GM18517 (cell line): ENCODE results near the gene FARP1.
"Not testable (repeated sequence)": the region's sequence is repeated elsewhere in the genome, so short reads cannot be mapped to it uniquely, and the experiment has no call there.

ENCODE experiments used
- ATAC-seq: cut with Tn5 transposase; IDR thresholded peaks from one replicate; pipeline ENCODE4 v1.9.1; 2021; ENCODE audit warnings: mild to moderate bottlenecking, moderate library complexity; ENCODE audit not compliant: unreplicated experiment

FARP1 gene

DNA sequence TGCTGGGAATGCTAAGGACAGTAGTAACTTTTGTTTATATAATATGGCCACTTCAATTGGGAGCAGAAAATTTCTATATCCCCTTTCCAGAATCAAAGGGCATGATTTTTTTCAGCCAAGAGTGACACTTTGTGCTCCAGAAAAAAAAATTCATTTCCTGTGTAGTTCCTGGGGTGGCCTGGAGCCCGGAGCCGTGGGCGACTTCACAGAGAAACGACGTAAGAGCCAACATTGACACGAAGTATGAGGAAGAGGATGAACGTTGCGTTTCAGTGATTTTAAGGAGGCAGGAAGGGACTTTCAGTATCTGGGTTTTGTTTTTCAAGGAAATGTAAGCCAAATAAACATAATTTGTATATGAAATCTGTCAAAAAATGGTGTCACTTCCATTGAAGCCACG is 246.4 kb downstream of the FARP1 start:
- no peak for ATAC-seq

DNA sequence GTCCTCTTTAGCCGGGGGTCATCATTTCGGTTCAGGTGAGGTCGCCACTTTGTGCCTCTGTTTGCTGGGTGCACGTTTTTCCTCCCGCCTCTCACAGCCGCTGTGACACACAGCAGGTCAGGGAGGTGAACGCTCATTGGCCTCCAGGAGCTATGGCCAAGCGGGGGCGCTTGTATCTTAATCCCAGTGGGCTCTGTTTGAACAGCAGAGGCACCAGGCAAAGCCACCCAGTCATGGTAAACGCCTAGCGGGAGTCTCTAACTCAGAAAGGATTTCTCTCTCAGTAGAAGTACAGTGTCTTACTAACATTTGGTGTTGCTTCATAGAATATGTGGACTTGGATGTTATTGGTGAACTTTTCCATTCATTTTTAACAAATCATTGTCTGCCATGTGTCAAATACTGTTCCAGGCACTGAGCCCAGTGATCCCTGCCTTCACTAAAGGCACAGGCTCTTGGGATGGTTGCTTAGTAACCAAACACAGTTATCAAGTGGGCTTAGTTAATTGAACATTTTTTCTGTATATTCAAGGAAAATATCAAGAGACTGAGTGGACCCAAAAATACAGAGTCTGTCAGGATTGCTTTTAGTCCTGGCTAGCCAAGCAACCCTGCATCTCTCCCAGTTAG is 247.3 kb downstream of the FARP1 start:
- ATAC-seq: no peak

DNA sequence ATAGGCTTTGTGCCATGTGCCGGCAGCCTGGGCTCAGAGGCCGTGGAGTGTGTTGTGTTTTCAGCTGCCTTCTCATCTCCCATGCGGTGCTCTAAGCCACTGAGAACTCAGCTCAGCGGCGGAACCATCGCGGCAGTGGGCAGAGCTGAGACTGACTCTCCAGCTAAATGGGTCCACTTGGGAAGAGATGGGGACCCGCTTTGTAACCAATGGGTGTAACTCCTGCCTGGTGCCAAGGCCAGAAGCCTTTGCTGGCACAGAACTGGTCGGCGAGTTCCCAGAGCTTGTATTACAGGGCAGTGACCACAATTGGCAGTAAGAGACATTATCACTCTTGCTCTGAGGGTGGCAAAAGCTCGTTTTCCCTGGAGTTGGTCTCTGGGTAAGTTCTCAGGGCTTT is 251.0 kb downstream of the FARP1 start:
- ATAC-seq: no peak

DNA sequence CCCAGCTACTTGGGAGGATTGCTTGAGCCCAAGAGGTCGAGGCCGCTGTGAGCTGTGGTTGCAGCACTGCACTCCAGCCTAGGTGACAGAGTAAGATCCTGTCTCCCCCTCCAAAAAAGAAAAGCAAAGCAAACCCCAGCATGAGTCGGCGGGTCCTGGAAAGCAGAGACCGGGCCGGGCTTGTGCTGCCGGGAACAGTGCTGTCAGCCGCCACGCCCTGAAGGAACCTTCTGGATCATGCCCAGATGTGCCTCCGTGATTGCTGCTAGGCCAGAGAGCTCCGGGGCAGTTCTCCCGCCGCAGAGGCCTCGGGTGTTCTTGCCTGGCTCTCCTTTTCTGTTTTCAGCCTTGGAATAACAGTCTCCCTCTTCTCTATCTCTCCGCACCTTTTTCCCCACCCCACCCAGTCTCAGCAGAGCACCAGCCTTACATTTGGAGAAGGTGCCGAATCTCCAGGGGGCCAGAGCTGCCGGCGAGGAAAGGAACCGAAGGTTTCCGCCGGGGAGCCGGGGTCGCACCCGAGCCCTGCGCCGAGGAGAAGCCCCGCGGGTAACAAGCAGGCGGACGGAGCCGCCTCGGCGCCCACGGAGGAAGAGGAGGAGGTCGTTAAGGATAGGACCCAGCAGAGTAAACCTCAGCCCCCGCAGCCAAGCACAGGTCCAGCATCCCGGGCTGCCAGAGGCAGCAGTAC is 252.1 kb downstream of the FARP1 start:
- no peak for ATAC-seq

DNA sequence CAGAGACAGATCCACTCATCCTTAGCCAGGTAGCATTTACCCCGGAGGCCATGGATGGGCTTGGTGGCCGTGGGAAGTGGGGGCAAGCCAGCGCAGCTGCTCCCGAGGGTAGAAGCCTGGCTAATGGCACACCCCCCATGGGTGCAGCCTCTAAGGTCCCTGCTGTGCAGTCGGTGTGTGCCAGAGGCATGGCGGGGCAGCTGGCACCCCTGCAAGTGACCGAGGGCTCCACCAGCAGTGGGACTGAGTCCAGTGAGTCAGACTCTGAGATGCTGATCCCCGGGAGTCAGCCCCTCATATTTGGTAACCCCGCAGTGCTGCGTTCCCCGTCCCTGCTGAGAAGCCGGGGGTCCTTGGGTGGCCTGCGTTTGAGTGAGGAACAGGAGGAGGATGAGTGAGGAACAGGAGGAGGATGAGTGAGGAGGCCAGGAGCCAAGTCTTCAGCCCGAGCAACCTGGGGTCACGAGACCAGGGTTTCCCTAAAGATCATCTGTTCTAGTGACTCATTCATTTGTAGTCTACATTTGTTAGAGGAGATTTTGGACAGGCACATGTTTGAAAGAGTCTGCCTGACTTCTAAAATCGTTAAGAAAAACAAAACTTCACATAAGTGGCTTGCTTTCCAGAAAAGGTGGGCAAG is 253.3 kb downstream of the FARP1 start:
- ATAC-seq: no peak

DNA sequence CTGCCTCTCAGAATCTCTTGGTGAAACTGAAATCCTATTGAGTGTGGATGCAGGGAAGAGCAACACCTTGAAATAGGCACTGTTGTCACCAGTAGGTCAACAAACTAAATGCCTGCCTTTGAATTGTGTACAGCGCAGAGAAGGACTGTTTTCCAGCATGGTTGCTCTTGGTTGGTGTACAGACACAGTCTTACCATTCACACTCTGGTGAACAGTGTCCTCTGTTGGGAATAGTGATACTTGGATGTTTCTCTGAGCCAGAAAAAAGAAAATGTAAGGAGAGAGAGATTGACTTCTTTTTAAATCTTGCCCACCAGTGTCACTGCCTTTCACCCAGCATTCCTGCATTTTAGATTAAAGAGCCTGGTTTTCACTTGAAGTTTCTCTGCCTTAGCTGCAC is 254.3 kb downstream of the FARP1 start:
- no peak for ATAC-seq

DNA sequence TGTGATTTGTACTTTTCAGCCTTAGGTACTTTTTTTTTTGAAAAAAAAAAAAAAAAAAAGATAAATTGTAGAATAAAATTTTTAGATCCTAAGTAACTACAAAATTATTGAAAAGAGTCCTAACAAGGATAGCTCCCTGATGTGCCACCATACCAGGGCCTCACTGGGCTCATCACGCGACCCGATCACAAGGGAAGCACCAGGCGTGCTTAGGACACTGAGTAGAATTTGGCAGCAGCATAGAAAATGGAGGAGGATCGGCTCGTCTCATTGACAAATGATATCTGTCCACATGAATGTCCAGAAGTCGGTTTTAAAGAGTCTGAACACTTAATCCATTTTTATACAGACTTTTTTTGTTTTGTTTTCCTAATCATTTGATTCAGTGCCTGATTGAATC is 255.0 kb downstream of the FARP1 start:
- no peak for ATAC-seq

DNA sequence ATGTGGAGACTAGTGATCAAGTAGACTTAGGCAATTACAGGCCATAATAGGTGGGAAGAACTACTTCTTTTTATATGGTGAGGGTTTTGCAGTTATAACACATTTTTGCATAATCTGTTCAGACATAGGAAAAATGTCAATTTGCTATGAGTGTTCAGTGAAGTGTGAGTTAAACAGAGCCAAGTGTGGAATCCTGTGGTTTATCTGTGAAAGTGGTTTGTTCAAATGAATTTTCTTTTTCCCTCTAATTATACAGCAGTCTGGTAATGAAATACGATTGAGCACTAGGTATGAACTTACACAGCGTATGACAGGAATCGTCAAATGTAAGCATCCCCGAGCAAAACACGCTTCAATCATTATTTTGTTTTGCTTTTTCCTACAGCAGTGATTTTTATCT is 255.7 kb downstream of the FARP1 start:
- no peak for ATAC-seq

DNA sequence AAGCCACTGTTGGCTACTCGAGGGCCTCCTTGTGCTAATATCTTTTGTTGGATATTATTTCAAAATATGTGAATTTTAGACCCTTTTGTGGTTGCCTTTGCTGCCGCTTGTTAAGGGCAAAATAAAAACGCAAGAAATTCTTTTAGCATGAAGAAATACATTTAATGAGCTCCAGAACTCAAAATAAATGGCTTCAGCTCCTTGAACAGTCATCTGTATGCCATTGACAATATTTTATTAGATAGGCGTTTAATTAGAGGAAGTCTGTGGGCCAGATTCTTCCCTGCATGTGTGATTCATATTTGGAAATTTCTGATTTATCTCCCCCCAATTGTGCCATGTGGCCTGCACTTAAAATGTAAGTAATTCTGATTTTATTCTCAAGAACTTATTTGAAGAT is 256.9 kb downstream of the FARP1 start:
- no peak for ATAC-seq

DNA sequence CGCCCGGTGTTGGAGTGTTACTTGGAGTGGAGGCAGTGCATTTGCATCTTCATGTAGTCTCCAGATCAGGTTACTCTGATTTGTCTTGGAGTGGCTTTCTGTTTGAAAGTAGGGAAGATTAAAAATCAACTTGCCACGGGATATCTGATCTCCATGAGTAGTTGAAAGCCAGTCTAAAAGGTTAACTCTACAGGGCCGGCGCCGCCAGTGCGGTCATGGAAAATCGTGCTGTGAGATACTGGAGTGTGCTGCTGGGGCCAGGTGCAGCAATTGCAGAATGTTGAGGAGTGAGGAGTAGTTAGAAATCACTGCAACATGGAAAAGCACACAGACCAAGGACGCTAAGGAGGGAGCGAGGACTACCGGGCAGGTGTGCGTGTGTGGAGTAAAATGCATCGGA is 259.0 kb downstream of the FARP1 start:
- no peak for ATAC-seq

DNA sequence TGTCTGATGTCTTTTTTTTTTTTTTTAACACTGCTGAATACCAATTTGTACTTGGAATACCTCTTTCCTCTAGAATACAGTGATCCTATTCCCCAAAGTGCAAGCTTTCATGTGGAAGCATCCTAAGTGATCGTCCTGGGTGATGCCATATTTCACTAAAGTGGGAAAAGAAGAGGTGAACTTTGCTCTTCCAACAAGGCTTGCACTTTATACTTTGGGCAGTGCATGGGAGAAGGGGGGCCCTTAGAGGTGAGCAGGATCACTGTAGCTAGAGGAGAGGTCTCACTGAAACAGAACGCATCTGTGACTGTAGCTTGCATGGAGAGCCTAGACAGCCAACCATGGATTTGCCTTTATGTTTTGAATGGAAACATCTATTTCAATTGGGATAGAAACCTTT is 260.2 kb downstream of the FARP1 start:
- no peak for ATAC-seq

DNA sequence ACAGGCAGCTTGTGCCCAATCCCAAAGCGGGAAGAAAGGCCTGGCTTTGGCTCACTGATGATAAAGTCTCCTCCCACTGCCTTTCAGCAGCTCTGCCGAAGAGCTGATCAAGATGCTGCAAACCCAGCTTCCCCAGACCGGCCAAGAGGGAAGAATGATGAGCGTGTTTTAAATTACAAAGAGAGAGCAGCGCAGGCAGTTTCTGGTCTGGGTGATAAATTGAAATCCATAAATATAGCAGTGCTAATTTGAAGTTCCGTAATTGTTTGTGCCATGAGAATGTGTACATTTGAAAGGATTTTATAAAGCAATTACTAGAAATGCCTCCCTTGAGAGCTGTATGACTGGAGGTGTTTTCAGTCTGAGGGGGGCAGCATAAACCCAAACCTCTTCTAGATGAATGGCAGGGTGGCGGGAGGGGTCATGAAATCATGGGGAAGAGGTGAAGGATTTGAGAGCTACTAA is 262.2 kb downstream of the FARP1 start:
- ATAC-seq: no peak

DNA sequence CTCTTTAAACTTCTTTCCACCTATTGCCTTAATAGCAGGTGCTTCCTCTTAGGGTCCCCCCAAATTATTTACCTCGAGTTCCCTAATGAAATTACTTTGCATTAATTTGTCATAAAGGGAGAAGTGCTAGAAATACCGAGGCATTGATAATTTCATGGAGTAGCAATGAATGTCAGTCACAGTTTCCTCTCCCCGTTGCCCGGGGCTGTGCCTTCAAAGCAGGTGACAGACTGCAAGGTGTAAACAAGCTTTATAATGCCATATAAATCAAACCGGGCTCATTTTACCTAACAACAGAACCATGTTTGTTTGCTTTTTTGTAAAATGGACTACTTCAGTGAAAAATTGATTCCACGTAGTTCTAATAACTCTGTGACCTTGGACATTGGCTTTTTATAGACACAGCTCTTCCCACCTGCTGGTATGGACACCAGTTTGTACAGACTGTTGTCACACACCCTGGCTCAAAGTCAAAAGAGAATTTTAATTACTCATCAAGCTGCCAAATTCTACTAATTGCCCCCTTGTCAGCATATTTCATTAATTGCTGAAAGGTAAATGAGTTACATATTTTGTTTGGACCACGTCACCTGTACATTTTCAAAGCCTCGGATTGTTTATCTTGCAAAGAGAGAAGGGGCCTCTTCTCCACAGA is 262.9 kb downstream of the FARP1 start:
- ATAC-seq: no peak

DNA sequence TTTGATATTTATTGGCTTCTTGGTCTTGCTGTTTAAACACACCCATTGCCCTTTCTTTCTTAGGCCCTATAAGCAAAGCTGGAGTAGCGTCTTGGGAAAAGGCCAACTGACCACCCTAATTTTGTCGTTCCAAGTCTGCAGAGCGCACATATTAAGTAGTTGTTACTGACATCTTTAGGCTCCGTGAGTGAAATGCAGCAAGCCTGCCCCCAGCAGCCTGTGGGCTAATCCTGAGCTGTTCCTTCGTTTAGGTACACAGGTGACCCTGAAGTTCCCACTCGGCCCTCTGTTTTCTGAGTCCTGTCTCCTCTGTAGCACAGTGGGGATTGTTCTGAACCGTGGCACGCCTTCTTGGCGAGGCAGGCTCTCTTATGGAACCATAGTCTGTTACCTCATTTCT is 263.5 kb downstream of the FARP1 start:
- ATAC-seq: no peak

DNA sequence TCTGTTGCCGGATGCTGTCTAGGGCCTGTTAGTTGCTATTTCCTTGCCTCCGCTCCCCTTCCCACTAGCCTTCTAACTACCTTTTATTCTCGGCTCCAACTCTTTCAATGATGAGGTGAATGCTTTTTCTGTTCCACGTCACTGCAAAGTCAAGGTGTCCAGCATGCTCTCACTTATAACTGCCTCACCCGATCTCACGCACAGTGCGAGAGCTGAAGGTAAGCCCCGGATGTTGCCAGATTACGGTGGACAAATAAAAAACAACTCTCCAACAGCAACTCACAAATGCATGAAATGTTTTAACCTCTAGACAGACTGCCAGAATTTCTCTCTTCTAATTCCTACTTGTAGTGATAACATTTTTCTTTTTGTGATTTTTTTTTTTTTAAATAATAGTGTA is 264.1 kb downstream of the FARP1 start:
- ATAC-seq: no peak

DNA sequence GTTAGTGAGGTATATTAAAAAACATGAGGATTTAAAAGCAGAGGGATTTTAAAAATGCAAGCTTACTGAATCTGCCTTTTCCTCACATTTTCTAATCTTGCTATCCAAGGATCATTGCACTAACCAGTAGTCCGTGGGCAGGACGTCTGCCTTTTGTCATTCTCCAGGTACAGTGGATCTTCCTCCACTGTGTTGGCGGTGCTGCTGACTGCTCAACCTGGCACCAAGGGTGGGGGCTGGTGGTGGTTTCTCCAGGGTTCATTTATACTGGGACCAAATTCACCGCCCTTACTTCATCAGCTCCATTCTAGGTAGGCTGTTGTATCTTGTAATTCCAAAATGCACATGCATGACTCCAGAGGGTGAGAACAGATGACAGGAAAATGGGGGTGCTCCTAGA is 264.7 kb downstream of the FARP1 start:
- ATAC-seq: no peak

DNA sequence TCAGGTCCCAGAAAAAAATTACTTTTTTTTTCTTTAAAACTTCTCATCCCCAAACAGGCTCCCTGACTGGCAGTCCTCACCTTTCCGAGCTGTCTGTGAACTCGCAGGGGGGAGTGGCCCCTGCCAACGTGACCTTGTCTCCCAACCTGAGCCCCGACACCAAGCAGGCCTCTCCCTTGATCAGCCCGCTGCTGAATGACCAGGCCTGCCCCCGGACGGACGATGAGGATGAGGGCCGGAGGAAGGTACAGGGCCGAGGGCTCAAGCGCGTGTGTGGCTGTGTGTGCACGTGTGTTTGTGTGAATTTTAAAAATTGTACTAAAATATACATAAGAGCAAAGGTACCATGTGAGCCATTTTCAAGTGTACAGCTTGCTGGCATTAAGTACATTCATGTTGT is 266.4 kb downstream of the FARP1 start:
- no peak for ATAC-seq

DNA sequence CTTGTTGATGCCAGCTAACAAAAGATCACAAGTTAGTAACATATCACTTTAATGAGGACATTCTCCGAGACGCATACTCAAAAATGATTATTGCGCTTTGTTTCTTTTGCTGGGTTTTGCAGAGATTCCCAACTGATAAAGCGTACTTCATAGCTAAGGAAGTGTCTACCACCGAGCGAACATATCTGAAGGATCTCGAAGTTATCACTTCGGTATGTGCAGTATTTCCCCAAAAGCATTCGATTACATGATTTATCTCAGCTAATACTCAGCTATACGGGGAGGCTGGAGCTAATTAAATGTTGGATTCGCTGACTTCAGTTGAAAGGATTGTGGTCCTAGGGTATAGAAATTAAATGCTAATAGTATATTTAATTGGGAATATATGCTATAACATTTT is 267.7 kb downstream of the FARP1 start:
- ATAC-seq: no peak

DNA sequence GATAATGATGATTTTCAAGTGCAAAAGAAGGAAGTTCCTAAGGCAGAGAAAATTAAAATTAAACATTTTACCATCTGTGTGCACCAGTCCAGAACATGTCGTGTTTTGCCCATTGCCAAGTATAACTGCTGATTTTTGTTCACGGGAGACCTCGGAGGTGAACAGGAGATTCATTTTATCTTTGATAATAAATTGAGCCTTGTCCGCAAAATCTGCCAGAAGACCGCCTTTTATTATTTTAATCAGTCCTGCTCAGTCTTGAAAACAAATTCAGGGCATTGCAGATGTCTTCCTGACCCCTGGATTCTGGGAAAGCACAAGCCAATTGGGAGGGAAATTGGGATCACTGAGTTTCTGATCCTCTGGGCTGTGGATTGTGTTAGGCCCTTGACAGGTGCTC is 268.1 kb downstream of the FARP1 start:
- ATAC-seq: no peak

DNA sequence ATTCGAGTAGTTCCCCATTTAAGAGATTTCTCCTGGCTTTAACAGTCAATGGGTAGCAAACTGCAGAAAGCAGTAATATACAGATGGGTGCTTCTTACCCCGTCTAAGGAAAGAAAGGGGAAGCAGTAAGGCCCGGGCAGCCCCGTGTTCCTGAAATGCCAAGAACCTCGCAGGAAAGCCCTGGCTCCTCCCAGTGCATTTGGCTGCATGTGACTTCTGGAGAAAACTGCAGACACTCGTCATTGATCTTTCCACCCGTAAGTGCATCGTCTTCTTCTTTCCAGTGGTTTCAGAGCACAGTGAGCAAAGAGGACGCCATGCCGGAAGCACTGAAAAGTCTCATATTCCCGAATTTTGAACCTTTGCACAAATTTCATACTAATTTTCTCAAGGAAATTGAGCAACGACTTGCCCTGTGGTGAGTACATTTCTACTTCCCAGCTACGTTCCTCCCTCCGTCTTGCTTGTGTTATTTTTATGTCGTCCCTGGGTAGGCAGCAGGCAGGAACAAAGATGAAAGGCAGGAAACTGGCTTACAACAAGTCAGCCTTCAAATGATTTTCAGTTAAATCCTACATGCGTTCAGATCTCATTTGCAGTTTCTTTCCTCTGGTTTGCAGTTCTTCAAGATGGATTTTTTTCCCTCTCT is 268.8 kb downstream of the FARP1 start:
- ATAC-seq: no peak

DNA sequence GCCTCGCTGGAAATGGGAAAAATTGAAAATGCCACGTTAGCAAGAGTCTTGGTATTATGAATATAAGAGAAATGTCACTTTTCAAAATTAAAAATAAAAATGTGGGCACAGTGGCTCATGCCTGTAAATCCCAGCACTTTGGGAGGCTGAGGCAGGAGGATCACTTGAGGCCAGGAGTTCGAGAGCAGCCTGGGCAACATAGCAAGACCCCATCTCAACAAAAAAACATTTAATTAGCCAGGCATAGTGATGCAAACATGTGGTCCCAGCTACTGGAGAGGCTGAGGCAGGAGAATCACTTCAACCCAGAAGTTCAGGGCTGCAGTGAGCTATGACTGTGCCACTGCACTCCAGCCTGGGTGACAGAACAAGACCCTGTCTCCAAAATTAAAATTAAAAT is 270.4 kb downstream of the FARP1 start:
- ATAC-seq: not testable (repeated sequence)
